Stimulated activated CD8-positive, alpha-beta memory T cell treated with anti-CD3 and anti-CD28 coated beads, Interleukin-7, amount 100 ng/mL, for 24 hours (primary cell): Measurements from ENCODE around the gene CCDC92.

ENCODE experiments used
- DNase-seq: peaks from one replicate; pipeline ENCODE4 v3.0.0-alpha.2; 2020; ENCODE audit warnings: low read depth

Gene CCDC92

GRCh38 chr12:123976227-123976826 is 3.7 kb upstream of the CCDC92 start:
- no peak for DNase-seq

- no peak for DNase-seq
Observed at GRCh38 chr12:123973552-123974341, 1.1 kb upstream of the CCDC92 start.

- DNase-seq = no peak
Observed at GRCh38 chr12:123971770-123972456, 718 bp downstream of the CCDC92 start.

- no peak for DNase-seq
Observed at GRCh38 chr12:123971449-123971769, 1.2 kb downstream of the CCDC92 start.

GRCh38 chr12:123967121-123967586 is 5.5 kb downstream of the CCDC92 start:
- no peak for DNase-seq

GRCh38 chr12:123966596-123966995 is 6.0 kb downstream of the CCDC92 start:
- DNase-seq = no peak

- DNase-seq = no peak
Observed at GRCh38 chr12:123965382-123965781, 7.2 kb downstream of the CCDC92 start.

- no peak for DNase-seq
Observed at GRCh38 chr12:123963821-123964220, 8.8 kb downstream of the CCDC92 start.

GRCh38 chr12:123962513-123962912 is 10.1 kb downstream of the CCDC92 start:
- no peak for DNase-seq

- no peak for DNase-seq
Observed at GRCh38 chr12:123961585-123962345, 10.9 kb downstream of the CCDC92 start.

GRCh38 chr12:123960856-123961255 is 11.8 kb downstream of the CCDC92 start:
- no peak for DNase-seq

GRCh38 chr12:123960029-123960735 is 12.4 kb downstream of the CCDC92 start:
- DNase-seq = no peak

GRCh38 chr12:123958876-123959275 is 13.8 kb downstream of the CCDC92 start:
- DNase-seq = no peak

GRCh38 chr12:123958462-123958861 is 14.2 kb downstream of the CCDC92 start:
- DNase-seq = no peak

GRCh38 chr12:123957196-123957595 is 15.4 kb downstream of the CCDC92 start:
- no peak for DNase-seq

- no peak for DNase-seq
Observed at GRCh38 chr12:123956249-123956648, 16.4 kb downstream of the CCDC92 start.

- DNase-seq = no peak
Observed at GRCh38 chr12:123954647-123955350, 17.8 kb downstream of the CCDC92 start.

GRCh38 chr12:123952037-123952436 is 20.6 kb downstream of the CCDC92 start:
- DNase-seq = no peak

GRCh38 chr12:123951467-123951866 is 21.2 kb downstream of the CCDC92 start:
- DNase-seq = no peak

- no peak for DNase-seq
Observed at GRCh38 chr12:123950476-123951349, 21.9 kb downstream of the CCDC92 start.
